Stomach (tissue), 9 donors: ENCODE measurements around the gene LIN28B. TPM values are rescaled to one million over a fixed set of nuclear protein-coding genes. Genes with fewer than 3 reads are reported as not detected.

Experiments used
- DNase-seq, 2 donors: peaks; one replicate each; pipeline versions ENCODE4 v3.0.0 to v3.0.0-alpha.2; 2013 to 2019
- H3K27ac ChIP-seq, 5 donors: fragments of 200-600 bp in 4 of 5; sonication (generic) in 4 of 5; one replicate each; pipeline ENCODE4 v1.5.1; 2013 to 2019; ENCODE audit warnings: mild to moderate bottlenecking in 1 of 5, moderate library complexity in 1 of 5
- H3K27me3 ChIP-seq, 3 donors: fragments of 200-600 bp; sonication (generic); one replicate each; pipeline ENCODE4 v1.5.1; 2017 to 2019; ENCODE audit warnings: mixed run types in 1 of 3
- H3K36me3 ChIP-seq, 4 donors: fragments of 200-600 bp; sonication (generic); 1 replicate in 3 of 4; 2 replicates in 1 of 4; pipeline ENCODE4 v1.5.1; 2016 to 2019
- H3K4me1 ChIP-seq, 4 donors: fragments of 200-600 bp; sonication (generic); one replicate each; pipeline ENCODE4 v1.5.1; 2016 to 2019
- H3K4me3 ChIP-seq, 4 donors: fragments of 200-600 bp; sonication (generic) in 3 of 4; one replicate each; pipeline ENCODE4 v1.5.1; 2016 to 2019; ENCODE audit warnings: mild to moderate bottlenecking in 1 of 4
- H3K9me3 ChIP-seq, 4 donors: fragments of 200-600 bp; sonication (generic); one replicate each; pipeline ENCODE4 v1.5.1; 2016 to 2019
- EP300 ChIP-seq: sonication (generic); formaldehyde crosslinking; IDR thresholded peaks from one replicate; pipeline ENCODE4 v1.6.1; 2017; ENCODE audit warnings: antibody characterized with exemption
- POLR2A ChIP-seq, 4 donors: fragments of 450-650 bp; IDR thresholded peaks; one replicate each; pipeline ENCODE4 v1.6.1; 2016; ENCODE audit warnings: antibody characterized with exemption in 4 of 4, control low read depth in 2 of 4, mild to moderate bottlenecking in 1 of 4, moderate library complexity in 1 of 4
- POLR2AphosphoS5 ChIP-seq, 3 donors: sonication (generic); formaldehyde crosslinking; IDR thresholded peaks; one replicate each; pipeline ENCODE4 v1.6.1; 2016; ENCODE audit warnings: antibody characterized with exemption in 3 of 3
- WGBS, 5 donors: extraction: QIAGEN DNeasy Blood & Tissue Kit in 3 of 5; methylation state at CpG; one replicate each; pipeline versions ENCODE4 v1.1.5 to v1.1.7; 2013 to 2018; 5-methylcytosine and 5-hydroxymethylcytosine counted together
- intact Hi-C: fragments of 100-400 bp; cut with DNase I; formaldehyde crosslinking; loops from one replicate; pipeline ENCODE4 v1.15.1; 2023; ENCODE audit warnings: low total_unique reads
- polyA plus RNA-seq, 3 donors: library from polyadenylated mRNA; stranded (reverse); fragments of 200-250 nt; gene quantifications; one replicate each; pipeline ENCODE4 v1.2.3, GENCODE V29; 2013
- small RNA-seq, 4 donors: library from RNA; depleted of rRNA; stranded (forward); fragments of <200 nt; gene quantifications; one replicate each; pipeline ENCODE3, GENCODE V24; 2016
- total RNA-seq, 5 donors: library from RNA; depleted of rRNA; stranded (reverse); fragments of >200 nt; gene quantifications; one replicate each; pipeline versions ENCODE4 v1.1.0 to v1.2.3, GENCODE V29; 2014 to 2016
- TF ChIP-seq, protein P1 (sequence below), 7 experiments: fragments of 450-650 bp in 4 of 7; fragments of 200-600 bp in 3 of 7; sonication (generic) in 3 of 7; IDR thresholded peaks; one replicate each; pipeline ENCODE4 v1.5.1; 2016 to 2019; ENCODE audit warnings: antibody characterized with exemption in 7 of 7, control low read depth in 2 of 7, mild to moderate bottlenecking in 1 of 7
- donor health status: healthy with polysubstance abuse.
- donor health status: Bipolar disorder and iron deficiency.
- donor health status: healthy.

Gene LIN28B
- total and polyA plus RNA-seq, 8 donors = not detected

DNA sequence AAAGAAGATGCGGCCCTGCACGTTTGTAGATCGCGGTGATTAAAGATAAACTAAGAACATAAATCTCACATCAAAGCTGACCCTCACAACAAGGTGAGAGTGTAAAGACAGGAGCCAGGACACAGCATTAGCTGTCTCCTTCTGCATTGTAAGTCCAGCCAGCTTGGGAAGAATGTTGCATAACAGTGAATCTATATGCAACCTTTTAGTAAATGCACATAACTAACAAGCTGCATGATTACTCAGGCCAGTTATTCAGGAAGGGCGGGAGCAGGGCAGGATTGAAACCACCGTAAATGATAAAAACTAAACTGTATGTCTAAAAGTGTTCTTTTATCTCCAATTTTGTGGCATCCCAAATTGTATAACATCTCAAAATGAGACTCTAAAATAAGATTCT is 165.8 kb downstream of the LIN28B start:
- no peaks in the 10 kb centered on the region for H3K27me3 ChIP-seq
- no peak for DNase-seq
- H3K9me3 ChIP-seq = no peaks in the 10 kb centered on the region
- 69 to 74% (median 71%) methylated on average over 6 of the region's 6 CpGs for WGBS, 5 donors
- H3K4me1 ChIP-seq = no peaks in the 10 kb centered on the region
- H3K36me3 ChIP-seq = peaks cover 0 to 61% (median 16%) of the 10 kb centered on the region in 4 donors
- intact Hi-C loops = no loop called here
- TF ChIP-seq, protein P1, sequence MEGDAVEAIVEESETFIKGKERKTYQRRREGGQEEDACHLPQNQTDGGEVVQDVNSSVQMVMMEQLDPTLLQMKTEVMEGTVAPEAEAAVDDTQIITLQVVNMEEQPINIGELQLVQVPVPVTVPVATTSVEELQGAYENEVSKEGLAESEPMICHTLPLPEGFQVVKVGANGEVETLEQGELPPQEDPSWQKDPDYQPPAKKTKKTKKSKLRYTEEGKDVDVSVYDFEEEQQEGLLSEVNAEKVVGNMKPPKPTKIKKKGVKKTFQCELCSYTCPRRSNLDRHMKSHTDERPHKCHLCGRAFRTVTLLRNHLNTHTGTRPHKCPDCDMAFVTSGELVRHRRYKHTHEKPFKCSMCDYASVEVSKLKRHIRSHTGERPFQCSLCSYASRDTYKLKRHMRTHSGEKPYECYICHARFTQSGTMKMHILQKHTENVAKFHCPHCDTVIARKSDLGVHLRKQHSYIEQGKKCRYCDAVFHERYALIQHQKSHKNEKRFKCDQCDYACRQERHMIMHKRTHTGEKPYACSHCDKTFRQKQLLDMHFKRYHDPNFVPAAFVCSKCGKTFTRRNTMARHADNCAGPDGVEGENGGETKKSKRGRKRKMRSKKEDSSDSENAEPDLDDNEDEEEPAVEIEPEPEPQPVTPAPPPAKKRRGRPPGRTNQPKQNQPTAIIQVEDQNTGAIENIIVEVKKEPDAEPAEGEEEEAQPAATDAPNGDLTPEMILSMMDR (IDR thresholded peaks at IDR 0.05) = no peak
- TF ChIP-seq POLR2A (IDR thresholded peaks at IDR 0.05) (no peak), EP300 (no peak), POLR2AphosphoS5 (IDR thresholded peaks at IDR 0.05) (no peak)
- no peak overlapping the region for H3K4me3 ChIP-seq
- no peak overlapping the region for H3K27ac ChIP-seq

Small RNAs within 50 kb of the gene (small RNA-seq; reads per million reads assigned to genes)
- gene RNU6-1106P = 0 reads per million in 4 donors

Other genes with a start within 250 kb of the LIN28B start
- 10 to 100 TPM in 4 of 5 donors, 1 to 10 TPM in 1; 4.9 to 34.7 (median 14.0) TPM for gene HACE1, start 97.2 kb upstream of the LIN28B start, total RNA-seq
- gene HACE1, start 97.2 kb upstream of the LIN28B start, polyA plus RNA-seq = 1 to 10 TPM; 3.3 to 7.1 (median 4.7) TPM
- 1 to 10 TPM in 2 of 5 donors, not detected in 3; 2.9 to 4.9 TPM for gene POPDC3, start 222.9 kb downstream of the LIN28B start, total RNA-seq
- 10 to 100 TPM in 1 of 3 donors, 1 to 10 TPM in 2; 6.7 to 19.7 (median 8.7) TPM for gene POPDC3, start 222.9 kb downstream of the LIN28B start, polyA plus RNA-seq